GM18907 (cell line): ENCODE measurements around the gene C15orf62.

Source experiments
- ATAC-seq: cut with Tn5 transposase; IDR thresholded peaks from one replicate; pipeline ENCODE4 v1.9.1; 2021; ENCODE audit warnings: mild to moderate bottlenecking, moderate library complexity; ENCODE audit not compliant: unreplicated experiment

Gene C15orf62

DNA sequence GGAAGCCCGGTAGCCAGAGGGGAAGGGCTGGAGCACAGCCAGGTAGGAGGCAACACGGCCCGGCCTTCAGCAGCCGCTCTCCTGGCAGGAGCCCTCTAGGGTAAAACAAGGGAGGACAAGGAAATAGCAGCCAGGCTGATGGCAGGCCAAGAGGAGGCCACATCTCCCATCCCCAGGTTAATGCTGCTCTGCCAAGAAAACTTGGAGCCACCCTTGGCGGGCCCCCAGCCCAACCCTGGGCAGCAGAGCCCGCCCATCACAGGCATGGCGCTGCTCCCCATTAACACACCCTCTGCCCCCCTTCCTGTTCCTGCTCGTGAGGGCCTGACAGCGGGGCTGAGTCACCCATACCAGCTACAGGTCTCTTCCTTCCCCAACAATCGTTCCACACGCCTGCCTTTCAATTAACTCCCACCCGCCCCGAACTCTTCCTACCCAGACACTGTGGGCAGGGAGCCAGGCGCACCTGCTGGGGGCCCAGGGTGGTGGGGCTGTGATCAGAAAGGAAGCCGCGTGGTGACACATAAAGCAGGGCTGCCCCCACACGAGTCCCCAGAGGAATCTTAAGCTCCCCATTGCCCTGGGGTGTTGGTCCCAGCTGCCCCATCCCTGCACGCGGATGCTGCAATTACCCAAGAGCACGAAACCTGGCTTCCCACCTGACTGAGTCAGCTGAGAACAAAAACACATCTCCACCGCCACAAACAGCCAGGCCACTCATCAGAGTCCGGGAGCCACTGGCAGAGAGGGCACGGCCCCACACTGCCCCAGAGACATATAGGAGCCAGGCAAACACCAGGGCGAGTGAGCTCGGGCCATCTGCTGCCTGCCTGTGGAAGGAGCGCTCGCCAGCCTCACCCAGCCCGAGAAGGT lies at the start of gene C15orf62:
TSS of gene C15orf62 (plus strand) at position 707 of the 873 bp plus-strand sequence. CDS start 516 bp downstream, outside the sequence.
- peak; percentile 56 for ATAC-seq

- ATAC-seq, result no peak
These were observed 48.1 kb upstream of the C15orf62 start for GRCh38 chr15:40721701-40722100.

DNA sequence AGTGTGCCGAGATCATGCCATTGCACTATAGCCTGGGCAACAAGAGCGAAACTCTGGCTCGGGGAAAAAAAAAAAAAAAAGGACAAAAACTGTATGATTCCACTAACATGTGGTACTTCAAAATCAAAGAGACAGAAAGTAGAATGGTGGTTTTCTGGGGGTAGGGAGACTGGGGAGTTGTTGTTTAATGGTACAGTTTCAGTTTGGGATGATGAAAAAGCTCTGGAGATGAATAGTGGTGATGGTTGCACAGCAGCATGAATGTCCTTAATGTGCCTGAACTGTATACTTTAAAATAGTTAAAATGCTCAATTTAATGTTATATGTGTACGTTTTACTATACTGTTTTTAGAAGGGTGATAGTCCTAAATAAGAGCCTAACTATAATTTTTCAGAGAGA lies 47.4 kb upstream of the C15orf62 start:
- no peak for ATAC-seq

DNA sequence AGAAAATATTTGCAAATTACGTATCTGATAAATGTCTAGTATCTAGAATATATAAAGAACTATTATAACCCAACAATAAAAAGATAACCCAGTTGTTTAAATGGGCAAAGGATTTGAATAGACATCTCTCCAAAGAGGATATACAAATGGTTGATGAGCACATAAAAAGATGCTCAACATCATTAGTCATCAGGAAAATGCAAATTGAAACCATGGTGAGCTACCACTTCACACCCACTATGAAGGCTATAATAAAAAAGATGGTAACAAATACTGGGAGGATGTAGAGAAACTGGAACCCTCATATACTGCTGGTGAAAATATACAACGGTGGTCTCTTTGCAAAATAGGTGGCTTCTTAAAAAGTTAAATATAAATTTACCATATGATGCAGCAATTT lies 46.8 kb upstream of the C15orf62 start:
- ATAC-seq, result no peak

- no peak for ATAC-seq
These were observed 45.9 kb upstream of the C15orf62 start for GRCh38 chr15:40723919-40724318.

DNA sequence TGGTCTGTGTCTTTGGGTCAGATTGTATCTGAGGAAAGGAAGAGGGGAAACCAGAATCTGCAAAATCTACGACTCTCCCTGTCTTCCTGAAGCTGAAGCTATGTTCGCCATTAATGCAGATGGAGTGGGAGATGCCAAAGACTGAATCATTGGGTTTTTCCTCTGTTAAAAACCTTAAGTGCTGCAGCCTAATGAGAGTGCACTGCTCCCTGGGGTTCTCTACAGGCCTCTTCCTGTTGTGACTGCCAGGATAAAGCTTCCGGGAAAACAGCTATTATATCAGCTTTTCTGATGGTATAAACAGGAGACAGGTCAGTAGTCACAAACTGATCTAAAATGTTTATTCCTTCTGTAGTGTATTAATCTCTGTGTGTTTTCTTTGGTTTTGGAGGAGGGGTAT lies 38.7 kb upstream of the C15orf62 start:
- no peak for ATAC-seq

GRCh38 chr15:40736575-40736974 lies 33.2 kb upstream of the C15orf62 start:
- no peak for ATAC-seq

DNA sequence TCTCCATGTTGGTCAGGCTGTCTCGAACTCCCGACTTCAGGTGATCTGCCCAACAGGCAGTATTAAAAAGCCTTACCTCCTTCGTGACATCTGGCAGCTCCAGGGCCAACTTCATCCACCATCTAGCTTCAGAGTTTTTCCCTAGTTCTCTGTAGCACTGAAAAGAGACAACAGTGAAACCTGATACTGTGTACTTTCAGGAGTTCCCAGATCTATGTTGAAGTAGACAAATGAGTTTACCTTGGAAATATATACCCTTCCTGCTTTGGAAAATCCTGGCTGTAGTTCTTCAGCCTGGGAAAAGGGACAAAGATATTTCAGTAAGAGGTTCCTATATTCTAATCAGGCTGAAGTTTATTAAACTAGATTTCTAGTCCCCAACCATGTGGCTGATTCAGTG lies 32.7 kb upstream of the C15orf62 start:
- ATAC-seq, result no peak

DNA sequence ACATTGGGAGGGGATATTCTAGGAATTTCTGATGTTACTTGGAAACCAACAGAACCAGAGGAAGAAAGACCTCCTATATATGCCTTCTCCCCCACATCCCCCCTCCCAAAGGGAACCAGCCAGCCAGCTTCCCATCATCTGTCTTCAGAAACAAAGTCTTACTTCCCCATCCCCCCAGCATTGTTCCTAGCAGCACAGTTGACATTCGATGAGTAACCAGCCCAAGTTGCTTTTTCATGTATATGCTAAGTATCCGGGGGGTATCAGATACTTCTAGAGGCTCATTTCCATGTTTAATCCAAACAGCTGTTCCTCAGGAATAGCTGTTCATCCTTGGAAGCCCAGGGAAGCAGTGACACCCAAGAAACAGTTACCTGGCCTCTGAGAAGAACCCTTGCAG lies 30.7 kb upstream of the C15orf62 start:
- ATAC-seq, result no peak

- ATAC-seq, result no peak
These were observed 29.9 kb upstream of the C15orf62 start for GRCh38 chr15:40739854-40740253.

DNA sequence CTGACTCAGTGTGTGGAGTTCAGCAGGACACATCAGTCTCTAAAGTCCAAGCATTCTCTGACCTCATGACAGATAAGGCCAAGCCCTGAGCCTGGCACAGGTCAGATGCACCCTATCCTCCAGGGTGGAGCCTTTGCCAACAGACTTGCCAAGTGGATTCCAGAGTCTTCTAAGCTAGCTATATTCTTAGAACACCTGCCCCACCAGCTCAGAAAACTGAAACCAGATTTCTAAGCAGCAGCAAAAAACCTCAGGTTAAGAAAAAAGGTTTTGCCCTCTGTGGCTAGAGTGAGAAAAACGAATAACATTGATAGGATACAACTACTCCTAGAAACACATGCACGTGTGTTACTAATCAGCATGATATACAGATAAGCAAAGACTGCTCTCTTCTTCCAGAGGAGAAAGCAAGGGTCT lies 26.3 kb upstream of the C15orf62 start:
- ATAC-seq, result no peak

GRCh38 chr15:40743921-40744814 lies 25.6 kb upstream of the C15orf62 start:
- no peak for ATAC-seq

GRCh38 chr15:40744815-40745152 lies 25.0 kb upstream of the C15orf62 start:
- ATAC-seq, result no peak

DNA sequence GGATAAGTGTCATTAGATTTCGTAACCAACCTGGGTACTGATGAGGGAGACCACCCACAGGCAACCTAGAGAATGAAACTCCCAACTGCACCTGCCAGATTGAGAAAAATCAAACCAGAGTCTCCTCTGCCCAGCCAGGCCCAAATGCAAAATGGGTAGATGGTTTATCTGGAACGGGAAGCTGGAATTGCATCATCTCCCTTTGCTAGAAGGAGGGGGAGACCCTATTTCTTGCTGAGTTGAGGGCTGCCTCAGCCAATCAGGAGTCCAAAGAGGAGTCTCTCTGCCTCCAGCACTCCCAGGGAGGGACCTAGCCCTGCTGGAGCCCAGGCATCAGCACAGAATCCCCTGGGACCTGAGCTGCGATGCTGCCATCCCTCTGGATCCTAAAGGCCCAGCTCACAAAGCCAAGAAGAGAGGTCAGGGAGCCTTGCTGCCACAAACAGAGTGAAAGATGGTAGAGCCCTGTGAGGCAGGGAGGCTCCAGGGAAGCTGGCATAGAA lies 22.8 kb upstream of the C15orf62 start:
- no peak for ATAC-seq

DNA sequence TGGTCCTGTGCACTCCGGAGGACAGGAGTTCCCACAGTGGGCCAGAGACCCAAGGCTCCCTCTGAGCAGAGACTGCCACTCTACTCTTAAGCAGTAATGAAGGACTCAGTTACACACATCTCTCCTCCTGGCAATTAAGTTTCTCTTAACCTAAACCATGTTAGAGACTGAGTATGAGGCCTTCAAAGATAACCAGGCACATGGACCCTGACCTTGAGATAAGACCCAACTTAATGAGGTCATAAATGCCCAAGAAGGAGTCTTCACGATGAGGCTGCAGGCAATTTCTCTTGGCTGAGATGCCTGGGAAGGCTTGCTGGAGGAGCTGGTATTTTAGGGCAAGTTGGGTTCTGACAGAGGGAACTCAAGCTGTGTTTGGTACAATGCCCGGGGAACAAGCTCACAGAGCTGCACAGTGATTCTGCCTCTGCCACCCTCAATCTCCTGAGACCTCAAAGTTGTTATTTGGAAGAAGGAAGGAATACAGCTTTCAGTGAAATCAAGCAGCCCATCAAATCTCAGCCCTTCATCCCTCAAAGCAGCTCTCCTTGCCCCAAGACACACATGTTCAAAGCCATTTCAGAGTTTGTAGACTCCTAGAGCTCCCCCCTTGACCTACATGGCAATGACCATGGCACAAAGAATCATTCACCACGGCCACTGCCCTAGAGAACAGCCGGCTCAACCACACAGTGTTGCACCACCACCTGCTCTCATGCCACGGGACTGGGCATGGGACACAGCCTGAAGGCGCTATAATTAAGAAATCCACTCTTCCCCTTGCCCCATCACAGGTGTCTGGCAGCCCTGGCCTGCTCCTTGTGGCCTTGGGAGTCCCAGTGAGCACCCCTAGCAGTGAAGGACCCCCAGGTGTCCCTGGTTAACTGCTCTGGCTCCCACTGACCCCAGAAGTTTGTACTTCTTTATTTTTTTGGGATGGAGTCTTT lies 21.8 kb upstream of the C15orf62 start:
- no peak for ATAC-seq

DNA sequence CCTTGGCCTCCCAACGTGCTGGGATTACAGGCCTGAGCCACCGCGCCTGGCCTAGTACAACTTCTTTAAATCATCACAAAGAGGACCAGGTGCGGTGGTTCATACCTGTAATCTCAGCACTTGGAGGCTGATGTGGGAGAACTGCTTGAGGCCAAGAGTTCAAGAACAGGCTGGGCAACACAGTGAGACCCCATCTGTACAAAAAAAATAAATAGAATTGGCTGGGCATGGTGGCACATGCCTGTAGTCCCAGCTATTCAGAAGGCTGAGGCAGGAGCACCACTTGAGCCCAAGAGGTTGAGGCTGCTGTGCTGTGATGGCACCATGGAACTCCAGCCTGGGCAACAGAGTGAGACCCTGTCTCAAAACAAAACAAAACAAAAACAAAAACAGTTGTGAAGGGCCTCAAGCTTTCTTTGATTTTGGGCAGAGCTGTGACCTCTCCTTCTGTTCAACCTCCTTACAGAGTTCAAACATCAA lies 20.6 kb upstream of the C15orf62 start:
- no peak for ATAC-seq

GRCh38 chr15:40750885-40751284 lies 18.9 kb upstream of the C15orf62 start:
- ATAC-seq, result no peak

- no peak for ATAC-seq
These were observed 18.0 kb upstream of the C15orf62 start for GRCh38 chr15:40751745-40752144.

DNA sequence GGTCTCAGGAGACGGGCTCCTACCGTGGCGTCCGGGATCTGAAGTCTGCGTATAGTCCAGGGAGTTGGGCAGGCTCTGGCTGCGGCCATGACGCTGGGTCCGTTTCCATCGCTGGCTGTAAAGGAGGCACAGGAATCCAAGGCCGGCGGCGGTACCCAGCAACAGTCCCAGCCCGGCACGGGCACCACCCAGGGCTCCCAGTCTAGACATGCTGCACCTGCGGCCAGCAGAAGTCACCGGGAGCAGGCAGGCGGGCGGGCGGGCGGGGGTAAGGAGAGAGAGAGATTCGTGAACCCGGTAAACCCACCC lies 15.3 kb upstream of the C15orf62 start:
- ATAC-seq, result peak; percentile 3
